SK-N-SH treated with all-trans-retinoic acid at 6 μM for 48 hours (cell line): ENCODE measurements around the gene FNDC7.

Experiments
- ATAC-seq: fragments of 200-7000 bp; cut with Tn5 transposase; 3 replicates; pipeline ENCODE4 v1.9.1; 2020; ENCODE audit warnings: mild to moderate bottlenecking, moderate library complexity
- BACH2 ChIP-seq: fragments of 250-450 bp; sonication (Bioruptor Pico); IDR thresholded peaks from 2 replicates; pipeline ENCODE4 v1.9.0; 2021; ENCODE audit warnings: mild to moderate bottlenecking, borderline replicate concordance
- CREB5 ChIP-seq: fragments of 250-450 bp; sonication (Bioruptor Pico); IDR thresholded peaks from 2 replicates; pipeline ENCODE4 v1.5.1; 2020; ENCODE audit warnings: low read depth, mild to moderate bottlenecking, moderate library complexity
- CSDC2 ChIP-seq: fragments of 250-450 bp; sonication (Bioruptor Pico); IDR thresholded peaks from 2 replicates; pipeline ENCODE4 v1.5.0; 2020; ENCODE audit warnings: mild to moderate bottlenecking, moderate library complexity
- ESRRG ChIP-seq: fragments of 250-450 bp; sonication (Bioruptor Pico); IDR thresholded peaks from 2 replicates; pipeline ENCODE4 v1.6.1; 2021; ENCODE audit warnings: mild to moderate bottlenecking
- ISL1 ChIP-seq: fragments of 250-450 bp; sonication (Bioruptor Pico); IDR thresholded peaks from 2 replicates; pipeline ENCODE4 v2.1.2; 2022; ENCODE audit warnings: mild to moderate bottlenecking, moderate library complexity
- OSR1 ChIP-seq: fragments of 250-450 bp; sonication (Bioruptor Pico); IDR thresholded peaks from 2 replicates; pipeline ENCODE4 v1.8.0; 2022; ENCODE audit warnings: moderate library complexity, mild to moderate bottlenecking, inconsistent platforms
- PATZ1 ChIP-seq: fragments of 250-450 bp; sonication (Bioruptor Pico); IDR thresholded peaks from 2 replicates; pipeline ENCODE4 v1.8.0; 2020; ENCODE audit warnings: mild to moderate bottlenecking, moderate library complexity, borderline replicate concordance
- POU6F1 ChIP-seq: fragments of 250-450 bp; sonication (Bioruptor Pico); IDR thresholded peaks from 2 replicates; pipeline ENCODE4 v1.8.0; 2021; ENCODE audit warnings: low read depth, mild to moderate bottlenecking, moderate library complexity, borderline replicate concordance
- PPARA ChIP-seq: fragments of 250-450 bp; sonication (Bioruptor Pico); IDR thresholded peaks from 2 replicates; pipeline ENCODE4 v1.5.0; 2020; ENCODE audit warnings: mild to moderate bottlenecking, borderline replicate concordance
- RARB ChIP-seq: fragments of 250-450 bp; sonication (Bioruptor Pico); IDR thresholded peaks from 2 replicates; pipeline ENCODE4 v1.8.0; 2021; ENCODE audit warnings: mild to moderate bottlenecking, moderate library complexity
- SNAI2 ChIP-seq: fragments of 250-450 bp; sonication (Bioruptor Pico); IDR thresholded peaks from 2 replicates; pipeline ENCODE4 v1.5.0; 2020; ENCODE audit warnings: mild to moderate bottlenecking, moderate library complexity
- TOX ChIP-seq: fragments of 250-450 bp; sonication (Bioruptor Pico); IDR thresholded peaks from 2 replicates; pipeline ENCODE4 v1.8.0; 2021; ENCODE audit warnings: mild to moderate bottlenecking, moderate library complexity, borderline replicate concordance
- TSHZ2 ChIP-seq: fragments of 250-450 bp; sonication (Bioruptor Pico); IDR thresholded peaks from 2 replicates; pipeline ENCODE4 v1.5.0; 2020; ENCODE audit warnings: mild to moderate bottlenecking, moderate library complexity
- ZC3H10 ChIP-seq: fragments of 250-450 bp; sonication (Bioruptor Pico); IDR thresholded peaks from 2 replicates; pipeline ENCODE4 v1.5.1; 2021; ENCODE audit warnings: mild to moderate bottlenecking, moderate library complexity
- ZFP30 ChIP-seq: fragments of 450-650 bp; formaldehyde crosslinking; IDR thresholded peaks from 2 replicates; pipeline ENCODE4 v1.5.0; 2022; ENCODE audit warnings: mild to moderate bottlenecking, moderate library complexity
- ZNF565 ChIP-seq: fragments of 450-650 bp; formaldehyde crosslinking; conservative IDR thresholded peaks from 2 replicates; pipeline ENCODE4 v1.5.0; 2020; ENCODE audit warnings: low read depth, mild to moderate bottlenecking, moderate library complexity
- ZNF70 ChIP-seq: fragments of 450-650 bp; formaldehyde crosslinking; IDR thresholded peaks from 2 replicates; pipeline ENCODE4 v1.5.0; 2020; ENCODE audit warnings: mild to moderate bottlenecking, moderate library complexity
- ZNF8 ChIP-seq: fragments of 450-650 bp; formaldehyde crosslinking; IDR thresholded peaks from 2 replicates; pipeline ENCODE4 v1.5.0; 2020; ENCODE audit warnings: mild to moderate bottlenecking, moderate library complexity
- TF ChIP-seq, protein P1 (sequence below): fragments of 250-450 bp; sonication (Bioruptor Pico); IDR thresholded peaks from 2 replicates; pipeline ENCODE4 v1.5.1; 2021; ENCODE audit warnings: mild to moderate bottlenecking, moderate library complexity

Gene FNDC7

DNA sequence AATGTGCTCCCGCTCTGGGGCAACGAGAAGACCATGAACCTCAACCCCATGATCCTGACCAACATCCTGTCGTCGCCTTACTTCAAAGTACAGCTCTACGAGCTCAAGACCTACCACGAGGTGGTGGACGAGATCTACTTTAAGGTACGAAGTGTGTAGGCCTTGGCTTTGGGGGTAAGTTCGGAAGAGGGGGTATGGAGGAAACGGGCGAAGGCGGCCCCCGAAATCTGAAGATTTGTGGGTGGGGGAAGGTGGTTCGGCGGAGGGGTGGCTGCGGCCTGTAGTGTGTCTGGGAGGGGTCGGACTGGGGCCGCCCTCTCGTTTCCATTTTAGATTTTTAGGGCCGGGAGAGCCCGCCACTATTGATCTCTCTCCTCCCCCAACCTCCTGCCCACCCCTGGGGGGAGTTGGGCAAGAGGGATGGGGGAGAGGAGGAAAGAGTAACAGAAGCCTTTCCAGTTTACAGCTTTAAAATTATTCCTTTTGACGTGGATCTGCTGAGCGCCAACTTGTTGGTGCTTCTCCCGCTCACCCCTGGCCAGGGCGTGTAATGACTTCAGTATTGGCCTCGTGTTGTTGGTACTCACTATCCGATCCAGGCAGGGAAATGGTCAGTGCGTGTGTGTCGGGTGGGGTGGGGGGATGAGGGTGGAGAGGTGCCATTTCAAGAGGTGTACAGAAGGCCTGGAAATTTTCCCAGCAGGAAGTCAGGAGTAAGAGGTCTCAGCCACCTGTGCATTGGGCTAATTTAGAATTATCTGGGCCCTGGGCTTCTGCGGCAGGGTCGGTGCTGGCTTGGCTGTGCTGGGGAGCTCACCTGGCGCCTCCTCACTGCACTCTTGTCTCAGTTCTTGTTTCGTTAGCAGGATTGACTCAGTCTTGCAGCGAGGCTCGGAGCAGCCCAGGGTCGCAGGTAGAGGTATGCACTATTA lies 19.7 kb upstream of the FNDC7 start:
- TF ChIP-seq PATZ1 (CRISPR knock-in tag): no peak
- TF ChIP-seq OSR1 (CRISPR knock-in tag): no peak
- TF ChIP-seq, all 23 proteins: peak for 0
- ATAC-seq: peak; percentile 72

GRCh38 chr1:108695535-108695934 lies 17.2 kb upstream of the FNDC7 start:
- no peak for TF ChIP-seq ESRRG (CRISPR knock-in tag)
- TF ChIP-seq OSR1 (CRISPR knock-in tag): no peak
- no peak for TF ChIP-seq ZNF565 (CRISPR knock-in tag)
- no peak for TF ChIP-seq PPARA (CRISPR knock-in tag)
- TF ChIP-seq ZC3H10 (CRISPR knock-in tag): no peak
- TF ChIP-seq TSHZ2: no peak
- TF ChIP-seq SNAI2 (CRISPR knock-in tag): no peak
- no peak for ATAC-seq

GRCh38 chr1:108699375-108700332 lies 13.1 kb upstream of the FNDC7 start:
- ATAC-seq: no peak
- no peak for TF ChIP-seq CREB5 (CRISPR knock-in tag)
- TF ChIP-seq TSHZ2: no peak
- TF ChIP-seq ZNF70: no peak
- TF ChIP-seq SNAI2 (CRISPR knock-in tag): no peak
- no peak for TF ChIP-seq ZNF565 (CRISPR knock-in tag)
- no peak for TF ChIP-seq OSR1 (CRISPR knock-in tag)
- no peak for TF ChIP-seq ISL1 (CRISPR knock-in tag)
- TF ChIP-seq, protein P1, sequence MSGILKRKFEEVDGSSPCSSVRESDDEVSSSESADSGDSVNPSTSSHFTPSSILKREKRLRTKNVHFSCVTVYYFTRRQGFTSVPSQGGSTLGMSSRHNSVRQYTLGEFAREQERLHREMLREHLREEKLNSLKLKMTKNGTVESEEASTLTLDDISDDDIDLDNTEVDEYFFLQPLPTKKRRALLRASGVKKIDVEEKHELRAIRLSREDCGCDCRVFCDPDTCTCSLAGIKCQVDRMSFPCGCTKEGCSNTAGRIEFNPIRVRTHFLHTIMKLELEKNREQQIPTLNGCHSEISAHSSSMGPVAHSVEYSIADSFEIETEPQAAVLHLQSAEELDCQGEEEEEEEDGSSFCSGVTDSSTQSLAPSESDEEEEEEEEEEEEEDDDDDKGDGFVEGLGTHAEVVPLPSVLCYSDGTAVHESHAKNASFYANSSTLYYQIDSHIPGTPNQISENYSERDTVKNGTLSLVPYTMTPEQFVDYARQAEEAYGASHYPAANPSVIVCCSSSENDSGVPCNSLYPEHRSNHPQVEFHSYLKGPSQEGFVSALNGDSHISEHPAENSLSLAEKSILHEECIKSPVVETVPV: no peak
- TF ChIP-seq ESRRG (CRISPR knock-in tag): no peak
- no peak for TF ChIP-seq ZNF8 (CRISPR knock-in tag)
- TF ChIP-seq TOX (CRISPR knock-in tag): no peak
- TF ChIP-seq ZFP30 (CRISPR knock-in tag): no peak
- TF ChIP-seq BACH2 (CRISPR knock-in tag): no peak
- no peak for TF ChIP-seq RARB (CRISPR knock-in tag)
- no peak for TF ChIP-seq CSDC2 (CRISPR knock-in tag)
- TF ChIP-seq POU6F1: no peak
- TF ChIP-seq PATZ1 (CRISPR knock-in tag): no peak
- TF ChIP-seq PPARA (CRISPR knock-in tag): no peak
